Stimulated activated naive CD8-positive, alpha-beta T cell treated with anti-CD3 and anti-CD28 coated beads, Interleukin-15, amount 100 ng/mL, for 72 hours (primary cell): ENCODE measurements around the gene DNAJC1.
"Not testable (repeated sequence)": the region's sequence is repeated elsewhere in the genome, so short reads cannot be mapped to it uniquely, and the experiment has no call there.

Source experiments
- ATAC-seq: fragments of 150-1000 bp; cut with Tn5 transposase; 2 replicates; pipeline ENCODE4 v1.10.0; 2021; ENCODE audit warnings: mild to moderate bottlenecking, moderate library complexity
- DNase-seq, 2 donors: peaks; one replicate each; pipeline ENCODE4 v3.0.0; 2021 to 2022
- H3K27ac Mint-ChIP-seq, 2 donors: one replicate each; pipeline ENCODE4 v1.8.0; 2022; ENCODE audit warnings: mild to moderate bottlenecking in 2 of 2, mixed read lengths in 2 of 2, moderate library complexity in 2 of 2
- H3K27me3 Mint-ChIP-seq: one replicate; pipeline ENCODE4 v1.8.0; 2022; ENCODE audit warnings: mixed read lengths
- H3K4me1 Mint-ChIP-seq: one replicate; pipeline ENCODE4 v1.8.0; 2022; ENCODE audit warnings: mild to moderate bottlenecking, mixed read lengths
- H3K4me3 Mint-ChIP-seq, 2 donors: one replicate each; pipeline ENCODE4 v1.8.0; 2022; ENCODE audit warnings: mild to moderate bottlenecking in 2 of 2, mixed read lengths in 2 of 2, moderate library complexity in 1 of 2
- H3K9me3 Mint-ChIP-seq, 2 donors: one replicate each; pipeline ENCODE4 v1.8.0; 2022; ENCODE audit warnings: mixed read lengths in 2 of 2

DNAJC1 gene

DNA sequence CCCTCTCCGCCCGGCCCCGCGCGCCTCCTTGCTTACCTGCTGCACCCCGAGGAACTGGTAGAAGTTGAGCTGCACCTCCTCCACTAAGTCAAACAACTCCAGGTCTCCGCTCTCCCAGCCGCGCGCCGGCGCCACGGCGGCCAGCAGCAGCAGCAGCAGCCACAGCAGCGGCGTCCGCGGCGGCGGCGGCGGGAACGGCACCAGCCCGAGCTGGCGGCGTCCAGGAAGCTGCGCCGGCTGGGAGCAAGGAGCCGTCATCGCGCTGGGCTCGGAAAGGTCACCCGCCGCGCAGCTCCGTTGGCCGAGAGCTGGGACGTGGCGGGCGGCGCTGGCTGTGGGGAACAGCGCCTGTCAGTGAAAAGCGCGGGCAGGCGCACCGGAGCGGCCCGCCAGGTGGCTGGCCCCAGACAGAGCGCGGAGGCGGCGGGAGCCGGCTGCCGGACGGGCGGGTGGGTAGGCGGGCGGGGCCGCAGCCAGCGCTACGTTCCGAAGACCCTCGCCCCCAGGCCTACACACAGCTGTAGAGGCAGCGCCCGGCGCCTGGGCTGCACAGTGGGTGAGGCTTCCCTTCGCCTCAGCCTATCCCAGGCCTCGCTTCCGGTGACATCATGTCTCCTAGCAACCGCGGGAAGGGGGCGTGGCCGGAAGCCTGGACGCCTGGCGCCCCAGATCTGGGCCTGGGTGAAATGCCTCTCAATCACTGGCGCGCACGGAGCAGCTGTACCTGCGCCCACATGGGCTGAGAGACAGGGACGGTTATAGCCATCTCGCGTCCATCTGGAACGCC, at the start of gene DNAJC1:
DNAJC1 (minus strand) TSS at position 554 of the 787 bp plus-strand sequence; CDS start at position 258, 296 bp downstream.
- Mint-ChIP-seq H3K4me3 (peak within 1 kb of the TSS; percentile 82 to 95), H3K27ac (peak within 1 kb of the TSS; percentile 89 to 97), H3K9me3 (peaks cover 10 to 11% of the 10 kb centered on the region in 2 donors), H3K4me1 (peaks cover 31% of the 10 kb centered on the region), H3K27me3 (peaks cover 21% of the 10 kb centered on the region)
- peak; percentile 95 for ATAC-seq
- peak; percentile 97 to 98 for DNase-seq

GRCh38 chr10:22053048-22053447, 49.5 kb upstream of the DNAJC1 start:
- no peak overlapping the region for H3K4me3 Mint-ChIP-seq
- no peaks in the 10 kb centered on the region for H3K27me3 Mint-ChIP-seq

GRCh38 chr10:22049635-22050034, 46.1 kb upstream of the DNAJC1 start:
- H3K27me3 Mint-ChIP-seq, result no peaks in the 10 kb centered on the region
- DNase-seq (no peak), ATAC-seq (no peak)
- no peaks in the 10 kb centered on the region for H3K4me1 Mint-ChIP-seq
- H3K4me3 Mint-ChIP-seq, result no peak overlapping the region
- no peak overlapping the region for H3K27ac Mint-ChIP-seq
- peaks cover 0 to 13% of the 10 kb centered on the region in 2 donors for H3K9me3 Mint-ChIP-seq

More at GRCh38 chr10:22053048-22053447, 49.5 kb upstream of the DNAJC1 start:
- no peaks in the 10 kb centered on the region for H3K4me1 Mint-ChIP-seq
- DNase-seq, result no peak
- H3K27ac Mint-ChIP-seq, result no peak overlapping the region
- ATAC-seq, result no peak
- H3K9me3 Mint-ChIP-seq, result peaks cover 0 to 13% of the 10 kb centered on the region in 2 donors

GRCh38 chr10:22047812-22048211, 44.3 kb upstream of the DNAJC1 start:
- peaks cover 9% of the 10 kb centered on the region for H3K27me3 Mint-ChIP-seq
- H3K27ac Mint-ChIP-seq, result no peak overlapping the region
- no peaks in the 10 kb centered on the region for H3K4me1 Mint-ChIP-seq
- ATAC-seq (no peak), DNase-seq (no peak)
- peaks cover 0 to 6% of the 10 kb centered on the region in 2 donors for H3K9me3 Mint-ChIP-seq
- H3K4me3 Mint-ChIP-seq, result no peak overlapping the region

GRCh38 chr10:22043327-22043633, 39.8 kb upstream of the DNAJC1 start:
- Mint-ChIP-seq H3K27me3 (peaks cover 33% of the 10 kb centered on the region), H3K4me3 (no peak overlapping the region), H3K4me1 (peaks cover 6% of the 10 kb centered on the region), H3K27ac (no peak overlapping the region), H3K9me3 (no peaks in the 10 kb centered on the region)
- no peak for DNase-seq
- ATAC-seq, result no peak

DNA sequence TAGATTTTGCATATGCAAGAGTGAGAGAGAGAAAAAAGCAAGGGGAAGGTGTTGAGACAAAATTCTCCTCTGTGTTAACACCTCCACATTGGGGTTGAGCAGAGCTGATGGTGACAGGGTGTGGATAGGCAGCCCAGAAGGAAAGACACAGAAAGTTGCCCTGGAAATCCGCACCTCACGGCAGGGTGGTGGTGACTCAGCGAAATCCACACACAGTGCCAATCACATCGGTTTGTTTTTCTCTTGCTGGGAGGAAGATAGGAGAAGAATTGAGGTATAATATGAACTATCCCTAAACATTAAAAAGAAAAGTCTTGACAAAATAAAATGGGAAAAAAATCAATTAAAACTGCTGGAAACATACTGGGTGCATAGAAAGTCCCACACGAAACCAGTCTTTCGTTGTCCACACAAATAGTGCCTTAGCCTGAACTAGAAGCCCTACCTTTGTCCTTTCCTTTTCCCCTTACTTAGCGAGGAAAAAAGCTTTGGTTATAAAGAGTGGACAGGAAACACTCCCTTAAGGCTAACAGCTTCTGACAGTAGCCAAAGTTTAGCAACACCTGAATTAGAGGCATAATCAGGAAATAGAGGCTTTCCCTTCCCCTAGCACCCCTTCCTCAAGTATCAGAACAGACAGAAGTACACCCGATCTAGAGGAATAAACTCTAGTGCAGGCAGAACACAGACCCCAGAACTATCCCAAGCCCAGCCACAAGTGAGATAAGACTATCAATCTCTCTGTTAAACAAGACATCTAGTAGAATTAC, 39.2 kb upstream of the DNAJC1 start:
- H3K27me3 Mint-ChIP-seq, result peaks cover 38% of the 10 kb centered on the region
- DNase-seq (no peak), ATAC-seq (no peak)
- no peak overlapping the region for H3K4me3 Mint-ChIP-seq
- peaks cover 6% of the 10 kb centered on the region for H3K4me1 Mint-ChIP-seq
- H3K27ac Mint-ChIP-seq, result no peak overlapping the region
- no peaks in the 10 kb centered on the region for H3K9me3 Mint-ChIP-seq

- ATAC-seq, result no peak
- H3K4me3 Mint-ChIP-seq, result no peak overlapping the region
- no peak for DNase-seq
- H3K4me1 Mint-ChIP-seq, result peaks cover 5% of the 10 kb centered on the region
- H3K27ac Mint-ChIP-seq, result no peak overlapping the region
- peaks cover 13 to 20% of the 10 kb centered on the region in 2 donors for H3K9me3 Mint-ChIP-seq
- peaks cover 24% of the 10 kb centered on the region for H3K27me3 Mint-ChIP-seq
These were observed 30.8 kb upstream of the DNAJC1 start for GRCh38 chr10:22034333-22034732.

DNA sequence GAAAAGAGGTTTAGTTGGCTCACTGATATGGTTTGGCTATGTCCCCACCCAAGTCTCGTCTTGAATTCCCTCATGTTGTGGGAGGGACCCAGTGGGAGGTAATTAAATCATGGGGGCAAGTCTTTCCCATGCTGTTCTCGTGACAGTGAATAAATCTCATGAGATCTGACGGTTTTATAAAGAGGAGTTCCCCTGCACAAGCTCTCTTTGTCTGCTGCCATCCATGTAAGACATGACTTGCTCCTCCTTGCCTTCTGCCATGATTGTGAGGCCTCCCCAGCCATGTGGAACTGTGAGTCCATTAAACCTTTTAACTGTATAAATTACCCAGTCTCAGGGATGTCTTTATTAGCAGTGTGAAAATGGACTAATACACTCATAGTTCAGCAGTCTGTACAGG, 28.7 kb upstream of the DNAJC1 start:
- not testable (repeated sequence) for H3K4me3 Mint-ChIP-seq, ATAC-seq, H3K4me1 Mint-ChIP-seq, H3K27ac Mint-ChIP-seq, DNase-seq
- peaks cover 18% of the 10 kb centered on the region for H3K27me3 Mint-ChIP-seq
- H3K9me3 Mint-ChIP-seq, result peaks cover 13 to 20% of the 10 kb centered on the region in 2 donors

- Mint-ChIP-seq H3K27me3 (peaks cover 8% of the 10 kb centered on the region), H3K4me1 (peaks cover 9% of the 10 kb centered on the region), H3K27ac (no peak overlapping the region), H3K4me3 (no peak overlapping the region), H3K9me3 (peaks cover 6 to 18% of the 10 kb centered on the region in 2 donors)
- no peak for ATAC-seq
- DNase-seq, result no peak
These were observed 26.9 kb upstream of the DNAJC1 start for GRCh38 chr10:22030421-22030820.

DNA sequence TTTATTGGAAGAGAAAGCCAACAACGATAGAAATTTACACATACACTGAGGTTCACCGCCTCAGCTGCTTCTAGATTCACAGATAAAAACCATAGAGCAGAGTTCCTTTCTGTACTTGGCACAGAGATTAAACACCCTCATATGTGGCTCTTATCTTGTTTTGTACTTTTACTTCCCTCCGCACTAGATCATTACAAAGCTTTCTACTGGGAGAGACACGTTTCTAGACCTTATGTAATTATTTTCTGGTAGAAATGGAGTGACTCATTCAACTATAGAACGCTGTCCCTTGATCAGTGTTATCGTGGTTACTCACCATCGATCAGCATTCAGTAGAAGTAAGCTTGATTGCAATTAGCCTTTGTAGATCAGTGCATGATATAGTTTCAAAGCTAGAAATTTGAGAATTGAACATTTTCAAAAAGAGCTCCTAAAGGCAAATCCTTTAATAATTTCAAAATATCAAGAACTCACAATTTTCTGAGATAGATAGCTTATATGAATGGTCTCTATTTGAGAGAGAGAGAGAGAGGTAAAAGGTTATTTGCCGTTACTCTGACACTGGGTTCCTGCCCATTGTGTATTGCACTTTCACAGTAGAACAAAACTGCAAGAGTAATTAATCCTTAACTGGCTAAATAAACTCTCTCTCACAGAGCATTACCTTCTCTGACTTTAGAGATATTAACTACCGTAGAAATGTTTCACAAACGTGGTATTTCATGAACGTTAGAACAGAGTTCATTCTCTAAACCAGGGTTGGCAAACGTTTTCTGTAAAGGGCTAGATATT, 26.1 kb upstream of the DNAJC1 start:
- DNase-seq, result no peak
- Mint-ChIP-seq H3K27ac (no peak overlapping the region), H3K4me1 (peaks cover 9% of the 10 kb centered on the region), H3K9me3 (peaks cover 3 to 11% of the 10 kb centered on the region in 2 donors), H3K27me3 (no peaks in the 10 kb centered on the region), H3K4me3 (no peak overlapping the region)
- no peak for ATAC-seq

- Mint-ChIP-seq H3K27ac (no peak overlapping the region), H3K27me3 (no peaks in the 10 kb centered on the region), H3K4me3 (no peak overlapping the region), H3K4me1 (peaks cover 17% of the 10 kb centered on the region), H3K9me3 (peaks cover 4 to 7% of the 10 kb centered on the region in 2 donors)
- DNase-seq (no peak), ATAC-seq (no peak)
These were observed 24.1 kb upstream of the DNAJC1 start for GRCh38 chr10:22027364-22028238.

GRCh38 chr10:22026287-22026686, 22.8 kb upstream of the DNAJC1 start:
- H3K27ac Mint-ChIP-seq, result no peak overlapping the region
- H3K4me1 Mint-ChIP-seq, result peaks cover 23% of the 10 kb centered on the region
- DNase-seq (no peak), ATAC-seq (no peak)
- no peak overlapping the region for H3K4me3 Mint-ChIP-seq
- peaks cover 0 to 13% of the 10 kb centered on the region in 2 donors for H3K9me3 Mint-ChIP-seq
- no peaks in the 10 kb centered on the region for H3K27me3 Mint-ChIP-seq

DNA sequence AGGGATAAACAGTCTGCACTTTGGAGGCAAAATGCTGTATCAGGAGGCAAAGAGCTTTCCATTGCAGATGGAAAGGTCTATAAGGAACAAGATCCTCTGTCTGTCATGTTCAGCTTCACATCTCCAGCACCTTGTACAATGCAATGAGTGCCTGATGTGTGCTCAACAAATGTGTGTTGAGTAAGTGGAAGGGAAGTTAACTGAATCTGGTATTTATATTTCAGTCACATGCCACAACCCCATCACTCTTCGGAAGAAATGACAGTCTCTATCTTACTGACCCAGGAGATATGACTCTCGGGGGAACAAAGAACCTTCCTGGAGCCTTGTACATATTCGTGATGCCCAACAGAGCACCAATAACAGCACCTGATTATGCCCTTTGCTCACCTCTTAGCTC, 20.0 kb upstream of the DNAJC1 start:
- H3K27ac Mint-ChIP-seq, result no peak overlapping the region
- peaks cover 14% of the 10 kb centered on the region for H3K4me1 Mint-ChIP-seq
- ATAC-seq (no peak), DNase-seq (no peak)
- no peaks in the 10 kb centered on the region for H3K27me3 Mint-ChIP-seq
- H3K9me3 Mint-ChIP-seq, result peaks cover 0 to 13% of the 10 kb centered on the region in 2 donors
- no peak overlapping the region for H3K4me3 Mint-ChIP-seq

- Mint-ChIP-seq H3K4me1 (peaks cover 14% of the 10 kb centered on the region), H3K27me3 (no peaks in the 10 kb centered on the region), H3K27ac (peak overlapping the region; percentile 16 to 81), H3K4me3 (peak overlapping the region; percentile 31 to 65), H3K9me3 (peaks cover 0 to 13% of the 10 kb centered on the region in 2 donors)
- ATAC-seq (peak; percentile 88), DNase-seq (peak in 1 of 2 donors; percentile 23)
These were observed 18.9 kb upstream of the DNAJC1 start for GRCh38 chr10:22022257-22023032.
